Prostate gland (tissue), 2 donors: ENCODE results near the gene STEAP1B. TPM values are rescaled to one million over a fixed set of nuclear protein-coding genes. Genes with fewer than 3 reads are reported as not detected.

ENCODE experiments used
- DNase-seq: peaks from one replicate; pipeline ENCODE4 v3.0.0-alpha.2; 2019; ENCODE audit warnings: low spot score
- H3K27ac ChIP-seq, 2 donors: fragments of 200-600 bp; sonication (generic); 2 replicates each; pipeline ENCODE4 v1.5.1; 2017 to 2019
- H3K27me3 ChIP-seq: fragments of 200-600 bp; sonication (generic); replicated peaks from 2 replicates; pipeline ENCODE4 v1.5.1; 2019; ENCODE audit not compliant: insufficient read depth
- H3K36me3 ChIP-seq, 2 donors: fragments of 200-600 bp; sonication (generic); 1 replicate in 1 of 2; 2 replicates in 1 of 2; pipeline versions ENCODE4 v1.5.1 to v1.8.1; 2017 to 2019
- H3K4me1 ChIP-seq: fragments of 200-600 bp; sonication (generic); replicated peaks from 2 replicates; pipeline ENCODE4 v1.5.1; 2019
- H3K4me3 ChIP-seq, 2 donors: fragments of 200-600 bp; sonication (generic); 2 replicates each; pipeline ENCODE4 v1.5.1; 2017 to 2019
- H3K9me3 ChIP-seq: fragments of 200-600 bp; sonication (generic); 2 replicates; pipeline ENCODE4 v1.5.1; 2017
- CTCF ChIP-seq, 4 experiments: fragments of 200-600 bp in 2 of 4; fragments of 450-650 bp in 2 of 4; sonication (generic) in 2 of 4; IDR thresholded peaks; 1 replicate in 3 of 4; 2 replicates in 1 of 4; pipeline ENCODE4 v1.5.1; 2016 to 2019; ENCODE audit warnings: antibody characterized with exemption in 4 of 4, mild to moderate bottlenecking in 2 of 4, moderate library complexity in 2 of 4
- POLR2A ChIP-seq: fragments of 450-650 bp; IDR thresholded peaks from one replicate; pipeline ENCODE4 v1.6.1; 2016; ENCODE audit warnings: antibody characterized with exemption, mild to moderate bottlenecking
- POLR2AphosphoS5 ChIP-seq: sonication (generic); formaldehyde crosslinking; IDR thresholded peaks from one replicate; pipeline ENCODE4 v1.6.1; 2017; ENCODE audit warnings: antibody characterized with exemption
- WGBS: methylation state at CpG from one replicate; pipeline ENCODE4 v1.1.5; 2018; 5-methylcytosine and 5-hydroxymethylcytosine counted together
- intact Hi-C: fragments of 100-400 bp; cut with DNase I; formaldehyde crosslinking; loops from one replicate; pipeline ENCODE4 v1.14.2; 2022
- total RNA-seq, 2 donors: library from RNA; depleted of rRNA; stranded (reverse); fragments of >200 nt; gene quantifications; one replicate each; pipeline ENCODE4 v1.1.0, GENCODE V29; 2016

The STEAP1B gene
- total RNA-seq, 2 donors from 2014 or later: 6.4 TPM; not detected in 1

- H3K36me3 ChIP-seq: no peaks in the 10 kb centered on the region
- no peaks in the 10 kb centered on the region for H3K9me3 ChIP-seq
- H3K4me1 ChIP-seq: no peaks in the 10 kb centered on the region
- WGBS: 94% methylated on average over 1 of the region's 1 CpG
- intact Hi-C loops: no loop called here
- TF ChIP-seq CTCF (IDR thresholded peaks at IDR 0.05): no peak
- TF ChIP-seq POLR2AphosphoS5: no peak
- no peak for TF ChIP-seq POLR2A
- H3K27me3 ChIP-seq: no peaks in the 10 kb centered on the region
- H3K27ac ChIP-seq: no peak overlapping the region
- DNase-seq: no peak
- no peak overlapping the region for H3K4me3 ChIP-seq
Measured at GRCh38 chr7:22425361-22425760, 74.6 kb downstream of the STEAP1B start.

GRCh38 chr7:22422831-22423615 lies 77.0 kb downstream of the STEAP1B start:
- H3K36me3 ChIP-seq: no peaks in the 10 kb centered on the region
- intact Hi-C loops: no loop called here
- H3K4me1 ChIP-seq: no peaks in the 10 kb centered on the region
- DNase-seq: no peak
- WGBS: 69% methylated on average over 7 of the region's 7 CpGs
- TF ChIP-seq CTCF (IDR thresholded peaks at IDR 0.05): no peak
- TF ChIP-seq POLR2A: no peak
- no peak for TF ChIP-seq POLR2AphosphoS5
- H3K27ac ChIP-seq: no peak overlapping the region
- no peaks in the 10 kb centered on the region for H3K9me3 ChIP-seq
- no peaks in the 10 kb centered on the region for H3K27me3 ChIP-seq
- no peak overlapping the region for H3K4me3 ChIP-seq

- no peak for DNase-seq
- Histone ChIP-seq H3K9me3 (no peaks in the 10 kb centered on the region), H3K36me3 (no peaks in the 10 kb centered on the region)
Measured at GRCh38 chr7:22420973-22421635, 78.9 kb downstream of the STEAP1B start.

GRCh38 chr7:22420008-22420407 lies 80.0 kb downstream of the STEAP1B start:
- H3K4me3 ChIP-seq: no peak overlapping the region
- H3K9me3 ChIP-seq: no peaks in the 10 kb centered on the region
- no peak overlapping the region for H3K27ac ChIP-seq
- H3K36me3 ChIP-seq: no peaks in the 10 kb centered on the region
- 98% methylated on average over 2 of the region's 2 CpGs for WGBS
- DNase-seq: no peak
- no peaks in the 10 kb centered on the region for H3K27me3 ChIP-seq
- no peaks in the 10 kb centered on the region for H3K4me1 ChIP-seq
- no peak for TF ChIP-seq CTCF (IDR thresholded peaks at IDR 0.05)
- TF ChIP-seq POLR2AphosphoS5: no peak
- no peak for TF ChIP-seq POLR2A
- intact Hi-C loops: no loop called here

More at GRCh38 chr7:22420973-22421635, 78.9 kb downstream of the STEAP1B start:
- intact Hi-C loops: no loop called here
- Histone ChIP-seq H3K4me3 (no peak overlapping the region), H3K27me3 (no peaks in the 10 kb centered on the region), H3K27ac (no peak overlapping the region), H3K4me1 (no peaks in the 10 kb centered on the region)
- 79% methylated on average over 2 of the region's 2 CpGs for WGBS
- TF ChIP-seq POLR2A (no peak), CTCF (IDR thresholded peaks at IDR 0.05) (no peak), POLR2AphosphoS5 (no peak)
